CD8-positive, alpha-beta memory T cell (primary cell): ENCODE measurements around the gene ZNF268. TPM values are rescaled to one million over a fixed set of nuclear protein-coding genes. Genes with fewer than 3 reads are reported as not detected.
A peak's percentile ranks its signal among the peaks of the same experiment; 100 is the strongest.

Experiments
- CTCF ChIA-PET: fragments of 350-600 bp; sonication (Branson Sonifier 250); formaldehyde crosslinking; loops from one replicate; lab custom pipeline; 2021; ENCODE audit warnings: antibody characterized with exemption; lab: Charles Lee
- POLR2A ChIA-PET: fragments of 350-600 bp; sonication (Branson Sonifier 250); formaldehyde crosslinking; loops from one replicate; lab custom pipeline; 2021; ENCODE audit warnings: antibody characterized with exemption; lab: Charles Lee
- DNase-seq, 5 donors: peaks; one replicate each; pipeline versions ENCODE4 v3.0.0 to v3.0.0-alpha.2; 2020 to 2022; ENCODE audit warnings: mixed read lengths in 1 of 5
- H3K27ac ChIP-seq: one replicate; pipeline ENCODE4 v1.7.0; 2013; ENCODE audit warnings: low read depth, mild to moderate bottlenecking, low read length, moderate library complexity
- H3K27me3 ChIP-seq: 2 replicates; pipeline ENCODE4 v1.7.0; 2013; ENCODE audit warnings: low read length, mild to moderate bottlenecking; ENCODE audit not compliant: insufficient read depth, poor library complexity, severe bottlenecking
- H3K36me3 ChIP-seq: 2 replicates; pipeline ENCODE4 v1.7.0; 2013; ENCODE audit warnings: mild to moderate bottlenecking, low read length, moderate library complexity; ENCODE audit not compliant: insufficient read depth
- H3K4me1 ChIP-seq: 2 replicates; pipeline ENCODE4 v1.7.0; 2013; ENCODE audit warnings: mild to moderate bottlenecking, low read length, moderate library complexity; ENCODE audit not compliant: insufficient read depth
- H3K4me3 ChIP-seq: 2 replicates; pipeline ENCODE4 v1.7.0; 2013; ENCODE audit warnings: mild to moderate bottlenecking, low read length
- H3K9me3 ChIP-seq: 2 replicates; pipeline ENCODE4 v1.7.0; 2013; ENCODE audit warnings: mild to moderate bottlenecking, low read length
- H3K27ac Mint-ChIP-seq, 8 donors: one replicate each; pipeline ENCODE4 v1.8.0; 2020 to 2021; ENCODE audit warnings: mixed read lengths in 8 of 8, mild to moderate bottlenecking in 6 of 8, inconsistent platforms in 3 of 8, moderate library complexity in 3 of 8
- H3K27me3 Mint-ChIP-seq, 2 donors: one replicate each; pipeline ENCODE4 v1.8.0; 2020 to 2021; ENCODE audit warnings: mixed read lengths in 2 of 2, mild to moderate bottlenecking in 1 of 2, moderate library complexity in 1 of 2
- H3K36me3 Mint-ChIP-seq, 3 donors: one replicate each; pipeline ENCODE4 v1.8.0; 2020 to 2021; ENCODE audit warnings: mixed read lengths in 3 of 3, inconsistent platforms in 1 of 3, mild to moderate bottlenecking in 1 of 3
- H3K4me1 Mint-ChIP-seq, 3 donors: one replicate each; pipeline ENCODE4 v1.8.0; 2020 to 2021; ENCODE audit warnings: mixed read lengths in 3 of 3, inconsistent platforms in 1 of 3, mild to moderate bottlenecking in 1 of 3
- H3K4me3 Mint-ChIP-seq, 7 donors: one replicate each; pipeline ENCODE4 v1.8.0; 2020 to 2021; ENCODE audit warnings: mixed read lengths in 7 of 7, mild to moderate bottlenecking in 6 of 7, moderate library complexity in 4 of 7, inconsistent platforms in 2 of 7
- H3K9me3 Mint-ChIP-seq, 5 donors: one replicate each; pipeline ENCODE4 v1.8.0; 2020 to 2022; ENCODE audit warnings: mixed read lengths in 5 of 5, mild to moderate bottlenecking in 3 of 5, moderate library complexity in 2 of 5, inconsistent platforms in 1 of 5
- polyA plus RNA-seq: library from polyadenylated mRNA; unstranded; fragments of 300-500 nt; fragmentation: Illumina TruSeq; gene quantifications from one replicate; pipeline ENCODE4 v1.2.3, GENCODE V29; 2021
- total RNA-seq, 2 experiments: library from RNA; stranded (reverse); gene quantifications; one replicate each; pipeline ENCODE4 v1.2.3, GENCODE V29; 2021

The ZNF268 gene
- total and polyA plus RNA-seq, 3 experiments from 2014 or later = 19.8 to 22.6 (median 22.6) TPM

- peaks cover 37 to 77% (median 69%) of the 10 kb centered on the region in 5 donors for H3K9me3 Mint-ChIP-seq
- H3K4me1 Mint-ChIP-seq = peaks cover 29 to 37% (median 32%) of the 10 kb centered on the region in 3 donors
- Histone ChIP-seq H3K9me3 (peaks cover 22% of the 10 kb centered on the region), H3K27me3 (no peaks in the 10 kb centered on the region), H3K4me3 (no peak overlapping the region), H3K4me1 (peaks cover 9% of the 10 kb centered on the region), H3K27ac (no peak overlapping the region), H3K36me3 (peaks cover 9% of the 10 kb centered on the region)
- POLR2A ChIA-PET = interaction anchor here (0.6 to 1.8 kb wide), 3 partner anchors 50 to 195 kb away, joined by 4 to 11 read pairs (median 5); partner anchors contain the start of genes ZNF10, ZNF140 and ZNF26
- H3K27ac Mint-ChIP-seq = peak overlapping the region in 1 of 8 donors; percentile 4
- peaks cover 0 to 1% of the 10 kb centered on the region in 2 donors for H3K27me3 Mint-ChIP-seq
- no peak for DNase-seq
- peak overlapping the region in 6 of 7 donors; percentile 6 to 67 (median 50) for H3K4me3 Mint-ChIP-seq
- CTCF ChIA-PET = interaction anchor here (0.9 to 1.7 kb wide), 5 partner anchors 50 to 195 kb away, joined by 3 to 12 read pairs (median 5); partner anchors contain the start of genes ZNF10, ZNF140, ZNF26 and ZNF891
- peaks cover 36 to 80% (median 63%) of the 10 kb centered on the region in 3 donors for H3K36me3 Mint-ChIP-seq
Measured at GRCh38 chr12:133180669-133181068, 626 bp upstream of the ZNF268 start.

- H3K4me1 Mint-ChIP-seq = peaks cover 8 to 11% (median 8%) of the 10 kb centered on the region in 3 donors
- Histone ChIP-seq H3K4me3 (no peak overlapping the region), H3K27me3 (no peaks in the 10 kb centered on the region), H3K9me3 (peaks cover 63% of the 10 kb centered on the region), H3K36me3 (peaks cover 82% of the 10 kb centered on the region), H3K27ac (no peak overlapping the region), H3K4me1 (no peaks in the 10 kb centered on the region)
- ChIA-PET CTCF (no interaction called here), POLR2A (no interaction called here)
- H3K9me3 Mint-ChIP-seq = peaks cover 50 to 98% (median 95%) of the 10 kb centered on the region in 5 donors
- no peak for DNase-seq
- H3K27me3 Mint-ChIP-seq = peaks cover 0 to under 1% of the 10 kb centered on the region in 2 donors
- H3K4me3 Mint-ChIP-seq = no peak overlapping the region
- H3K27ac Mint-ChIP-seq = no peak overlapping the region
- peaks cover 84 to 100% (median 100%) of the 10 kb centered on the region in 3 donors for H3K36me3 Mint-ChIP-seq
Measured at GRCh38 chr12:133190176-133190575, 8.9 kb downstream of the ZNF268 start.

- H3K36me3 Mint-ChIP-seq = peaks cover 71 to 86% (median 85%) of the 10 kb centered on the region in 3 donors
- Histone ChIP-seq H3K27ac (no peak overlapping the region), H3K4me1 (no peaks in the 10 kb centered on the region), H3K36me3 (peaks cover 80% of the 10 kb centered on the region), H3K4me3 (no peak overlapping the region), H3K9me3 (peaks cover 56% of the 10 kb centered on the region), H3K27me3 (no peaks in the 10 kb centered on the region)
- H3K27ac Mint-ChIP-seq = no peak overlapping the region
- CTCF ChIA-PET = no interaction called here
- H3K9me3 Mint-ChIP-seq = peaks cover 52 to 89% (median 85%) of the 10 kb centered on the region in 5 donors
- POLR2A ChIA-PET = no interaction called here
- H3K4me3 Mint-ChIP-seq = no peak overlapping the region
- H3K27me3 Mint-ChIP-seq = no peaks in the 10 kb centered on the region
- H3K4me1 Mint-ChIP-seq = peaks cover 0 to 5% (median 3%) of the 10 kb centered on the region in 3 donors
- DNase-seq = no peak
Measured at GRCh38 chr12:133192847-133193246, 11.6 kb downstream of the ZNF268 start.

- no peak for DNase-seq
- H3K27ac Mint-ChIP-seq = no peak overlapping the region
Measured at GRCh38 chr12:133201888-133202287, 20.6 kb downstream of the ZNF268 start.

GRCh38 chr12:133202493-133203343 lies 21.4 kb downstream of the ZNF268 start:
- H3K27me3 Mint-ChIP-seq = no peaks in the 10 kb centered on the region
- H3K9me3 Mint-ChIP-seq = peaks cover 44 to 87% (median 80%) of the 10 kb centered on the region in 5 donors
- no peak overlapping the region for H3K27ac Mint-ChIP-seq
- POLR2A ChIA-PET = interaction anchor here (0.7 to 1.3 kb wide), 2 partner anchors 21 to 216 kb away, joined by 3 read pairs; partner anchors contain the start of genes ZNF26 and ZNF268
- peak overlapping the region; percentile 28 for H3K4me3 ChIP-seq
- no peaks in the 10 kb centered on the region for H3K27me3 ChIP-seq
- H3K36me3 ChIP-seq = peaks cover 35% of the 10 kb centered on the region
- CTCF ChIA-PET = interaction anchor here (0.9 kb wide), 1 partner anchor 46 kb away, joined by 3 read pairs; no protein-coding TSS in a partner anchor
- H3K27ac ChIP-seq = no peak overlapping the region
- H3K36me3 Mint-ChIP-seq = peaks cover 32 to 66% (median 56%) of the 10 kb centered on the region in 3 donors
- no peak for DNase-seq
- H3K9me3 ChIP-seq = peaks cover 69% of the 10 kb centered on the region
- H3K4me1 ChIP-seq = no peaks in the 10 kb centered on the region
- H3K4me3 Mint-ChIP-seq = peak overlapping the region in 1 of 7 donors; percentile 59
- peaks cover 0 to 4% (median 0%) of the 10 kb centered on the region in 3 donors for H3K4me1 Mint-ChIP-seq

More at GRCh38 chr12:133201888-133202287, 20.6 kb downstream of the ZNF268 start:
- Mint-ChIP-seq H3K9me3 (peaks cover 40 to 82% (median 78%) of the 10 kb centered on the region in 5 donors), H3K36me3 (peaks cover 32 to 67% (median 56%) of the 10 kb centered on the region in 3 donors), H3K4me1 (peaks cover 0 to 4% (median 0%) of the 10 kb centered on the region in 3 donors), H3K4me3 (no peak overlapping the region), H3K27me3 (no peaks in the 10 kb centered on the region)
- Histone ChIP-seq H3K27ac (no peak overlapping the region), H3K4me1 (no peaks in the 10 kb centered on the region), H3K4me3 (no peak overlapping the region), H3K27me3 (no peaks in the 10 kb centered on the region), H3K9me3 (peaks cover 63% of the 10 kb centered on the region), H3K36me3 (peaks cover 35% of the 10 kb centered on the region)
- ChIA-PET CTCF (no interaction called here), POLR2A (no interaction called here)

- DNase-seq = peak in 1 of 5 donors; percentile 7
- Histone ChIP-seq H3K4me1 (no peaks in the 10 kb centered on the region), H3K9me3 (peaks cover 77% of the 10 kb centered on the region), H3K27me3 (no peaks in the 10 kb centered on the region), H3K4me3 (peak overlapping the region; percentile 28), H3K27ac (no peak overlapping the region), H3K36me3 (peaks cover 35% of the 10 kb centered on the region)
- POLR2A ChIA-PET = interaction anchor here (0.6 to 1.3 kb wide), 2 partner anchors 10 to 217 kb away, joined by 3 read pairs; partner anchors contain the start of gene ZNF26
- Mint-ChIP-seq H3K4me1 (peaks cover 0 to 4% (median 0%) of the 10 kb centered on the region in 3 donors), H3K4me3 (peak overlapping the region in 1 of 7 donors; percentile 39), H3K9me3 (peaks cover 44 to 93% (median 88%) of the 10 kb centered on the region in 5 donors), H3K36me3 (peaks cover 32 to 65% (median 59%) of the 10 kb centered on the region in 3 donors), H3K27ac (peak overlapping the region in 1 of 8 donors; percentile 36), H3K27me3 (no peaks in the 10 kb centered on the region)
- CTCF ChIA-PET = interaction anchor here (0.9 kb wide), 1 partner anchor 47 kb away, joined by 3 read pairs; no protein-coding TSS in a partner anchor
Measured at GRCh38 chr12:133203344-133204263, 22.3 kb downstream of the ZNF268 start.

- Mint-ChIP-seq H3K4me3 (peak overlapping the region in 2 of 7 donors; percentile 5 to 39), H3K4me1 (peaks cover 0 to 4% (median 0%) of the 10 kb centered on the region in 3 donors), H3K36me3 (peaks cover 32 to 63% (median 59%) of the 10 kb centered on the region in 3 donors), H3K27me3 (no peaks in the 10 kb centered on the region), H3K9me3 (peaks cover 44 to 96% (median 89%) of the 10 kb centered on the region in 5 donors), H3K27ac (no peak overlapping the region)
- ChIA-PET POLR2A (no interaction called here), CTCF (no interaction called here)
- Histone ChIP-seq H3K36me3 (peaks cover 35% of the 10 kb centered on the region), H3K4me1 (no peaks in the 10 kb centered on the region), H3K27me3 (no peaks in the 10 kb centered on the region), H3K4me3 (peak overlapping the region; percentile 28), H3K27ac (no peak overlapping the region), H3K9me3 (peaks cover 79% of the 10 kb centered on the region)
- DNase-seq = no peak
Measured at GRCh38 chr12:133204264-133204603, 22.9 kb downstream of the ZNF268 start.
